MCF 10A (cell line): ENCODE results near the gene IGFALS. TPM values are rescaled to one million over a fixed set of nuclear protein-coding genes. Genes with fewer than 3 reads are reported as not detected.

ENCODE experiments used
- BruUV-seq: library from RNA; stranded (reverse); fragments of 400-500 nt; replicated peaks from 2 replicates; lab custom pipeline; 2021; lab: Mats Ljungman, UMichigan
- CTCF ChIA-PET: fragments of 300-600 bp; sonication (Branson Sonifier 250); formaldehyde crosslinking; extraction: SDS; loops from one replicate; lab custom pipeline; 2021; ENCODE audit warnings: antibody characterized with exemption, inconsistent platforms; lab: Yijun Ruan, JAX
- POLR2A ChIA-PET: fragments of 300-600, 350-650 bp; sonication (Branson Sonifier 250); formaldehyde crosslinking; extraction: SDS; loops from one replicate; lab custom pipeline; 2020; ENCODE audit warnings: antibody characterized with exemption, inconsistent platforms; lab: Yijun Ruan, JAX
- DNase-seq: peaks from one replicate; pipeline ENCODE4 v3.0.0-alpha.2; 2018; ENCODE audit not compliant: unreplicated experiment
- H3K27ac Mint-ChIP-seq: one replicate; pipeline ENCODE4 v1.8.0; 2022; ENCODE audit warnings: mild to moderate bottlenecking, low read depth, mixed read lengths; ENCODE audit not compliant: unreplicated experiment
- H3K27me3 Mint-ChIP-seq: one replicate; pipeline ENCODE4 v1.8.0; 2022; ENCODE audit warnings: mixed read lengths; ENCODE audit not compliant: insufficient read depth, unreplicated experiment
- H3K36me3 Mint-ChIP-seq: one replicate; pipeline ENCODE4 v1.8.0; 2022; ENCODE audit warnings: mild to moderate bottlenecking, moderate library complexity, mixed read lengths; ENCODE audit not compliant: insufficient read depth, unreplicated experiment
- H3K4me1 Mint-ChIP-seq: one replicate; pipeline ENCODE4 v1.8.0; 2022; ENCODE audit warnings: mixed read lengths; ENCODE audit not compliant: insufficient read depth, unreplicated experiment
- H3K4me3 Mint-ChIP-seq: one replicate; pipeline ENCODE4 v1.8.0; 2022; ENCODE audit warnings: mild to moderate bottlenecking, moderate library complexity, mixed read lengths; ENCODE audit not compliant: unreplicated experiment
- H3K9me3 Mint-ChIP-seq: one replicate; pipeline ENCODE4 v1.8.0; 2022; ENCODE audit warnings: mixed read lengths; ENCODE audit not compliant: unreplicated experiment
- intact Hi-C: fragments of 100-400 bp; cut with micrococcal nuclease; formaldehyde crosslinking; loops from 2 replicates; pipeline ENCODE4 v1.14.1; 2022
- total RNA-seq: library from RNA; stranded (reverse); gene quantifications from 2 replicates; pipeline ENCODE4 v1.2.3, GENCODE V29; 2022
- TF ChIP-seq, protein P1 (sequence below): fragments of 200-600 bp; IDR thresholded peaks from one replicate; pipeline ENCODE4 v1.8.0; 2022; ENCODE audit warnings: antibody characterized with exemption, mild to moderate bottlenecking; ENCODE audit not compliant: unreplicated experiment

Gene IGFALS
- total RNA-seq, 1 experiment from 2014 or later, result not detected

GRCh38 chr16:1791943-1792812 lies 1.3 kb downstream of the IGFALS start:
- intact Hi-C loops, result no loop called here
- CTCF ChIA-PET, result interaction anchor here (0.5 kb wide), 1 partner anchor 371 kb away, joined by 3 read pairs; no protein-coding TSS in a partner anchor
- Mint-ChIP-seq H3K9me3 (no peaks in the 10 kb centered on the region), H3K4me3 (no peak overlapping the region), H3K36me3 (peaks cover 2% of the 10 kb centered on the region), H3K27me3 (no peaks in the 10 kb centered on the region), H3K4me1 (no peaks in the 10 kb centered on the region), H3K27ac (no peak overlapping the region)
- no TSS peak for BruUV-seq
- POLR2A ChIA-PET, result interaction anchor here (0.6 to 2.0 kb wide), 2 partner anchors 10 kb away, joined by 3 to 13 read pairs; partner anchors contain the start of genes NUBP2 and SPSB3
- DNase-seq, result no peak
- TF ChIP-seq, protein P1, sequence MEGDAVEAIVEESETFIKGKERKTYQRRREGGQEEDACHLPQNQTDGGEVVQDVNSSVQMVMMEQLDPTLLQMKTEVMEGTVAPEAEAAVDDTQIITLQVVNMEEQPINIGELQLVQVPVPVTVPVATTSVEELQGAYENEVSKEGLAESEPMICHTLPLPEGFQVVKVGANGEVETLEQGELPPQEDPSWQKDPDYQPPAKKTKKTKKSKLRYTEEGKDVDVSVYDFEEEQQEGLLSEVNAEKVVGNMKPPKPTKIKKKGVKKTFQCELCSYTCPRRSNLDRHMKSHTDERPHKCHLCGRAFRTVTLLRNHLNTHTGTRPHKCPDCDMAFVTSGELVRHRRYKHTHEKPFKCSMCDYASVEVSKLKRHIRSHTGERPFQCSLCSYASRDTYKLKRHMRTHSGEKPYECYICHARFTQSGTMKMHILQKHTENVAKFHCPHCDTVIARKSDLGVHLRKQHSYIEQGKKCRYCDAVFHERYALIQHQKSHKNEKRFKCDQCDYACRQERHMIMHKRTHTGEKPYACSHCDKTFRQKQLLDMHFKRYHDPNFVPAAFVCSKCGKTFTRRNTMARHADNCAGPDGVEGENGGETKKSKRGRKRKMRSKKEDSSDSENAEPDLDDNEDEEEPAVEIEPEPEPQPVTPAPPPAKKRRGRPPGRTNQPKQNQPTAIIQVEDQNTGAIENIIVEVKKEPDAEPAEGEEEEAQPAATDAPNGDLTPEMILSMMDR, result no peak

GRCh38 chr16:1791256-1791942 lies 2.1 kb downstream of the IGFALS start:
- Mint-ChIP-seq H3K4me3 (no peak overlapping the region), H3K27me3 (no peaks in the 10 kb centered on the region), H3K36me3 (peaks cover 5% of the 10 kb centered on the region), H3K27ac (no peak overlapping the region), H3K4me1 (no peaks in the 10 kb centered on the region), H3K9me3 (no peaks in the 10 kb centered on the region)
- DNase-seq, result no peak
- intact Hi-C loops, result no loop called here
- ChIA-PET POLR2A (interaction anchor here (2.0 kb wide), 1 partner anchor 9 kb away, joined by 13 read pairs; the partner anchor contains the start of genes NUBP2 and SPSB3), CTCF (no interaction called here)
- TF ChIP-seq, protein P1, result no peak
- BruUV-seq, result no TSS peak

DNA sequence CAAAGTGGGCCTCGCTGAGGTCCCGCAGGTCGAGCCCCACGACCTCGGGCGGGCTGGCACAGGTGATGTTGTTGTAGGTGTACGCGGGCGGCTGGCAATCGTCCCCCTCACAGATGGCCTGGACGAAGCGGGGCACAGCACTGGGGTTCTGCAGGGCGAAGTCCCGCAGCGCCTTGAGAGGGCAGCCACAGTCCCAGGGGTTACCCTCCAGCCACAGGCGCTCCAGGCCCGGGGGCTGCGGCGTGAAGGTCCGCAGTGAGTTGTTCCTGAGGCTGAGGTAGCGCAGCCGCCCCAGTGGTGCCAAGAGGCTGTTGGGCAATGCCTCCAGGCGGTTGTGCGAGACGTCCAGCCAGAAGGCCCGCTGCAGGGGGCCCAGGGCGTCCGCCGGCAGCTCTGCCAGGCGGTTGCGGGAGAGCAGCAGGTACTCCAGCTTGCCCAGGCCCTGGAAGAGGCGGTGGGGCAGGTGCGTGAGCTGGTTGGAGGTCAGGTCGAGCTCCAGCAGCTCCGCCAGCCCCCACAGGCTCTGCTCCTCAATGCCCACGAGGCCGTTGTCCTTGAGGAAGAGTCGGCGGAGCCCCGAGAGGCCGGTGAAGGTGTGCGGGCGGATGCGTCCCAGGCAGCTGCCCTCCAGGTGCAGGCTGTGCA lies 2.8 kb downstream of the IGFALS start:
- POLR2A ChIA-PET, result interaction anchor here (2.0 kb wide), 1 partner anchor 9 kb away, joined by 13 read pairs; the partner anchor contains the start of genes NUBP2 and SPSB3
- Mint-ChIP-seq H3K4me3 (no peak overlapping the region), H3K27ac (no peak overlapping the region), H3K9me3 (no peaks in the 10 kb centered on the region), H3K4me1 (no peaks in the 10 kb centered on the region), H3K27me3 (no peaks in the 10 kb centered on the region), H3K36me3 (peaks cover 5% of the 10 kb centered on the region)
- CTCF ChIA-PET, result no interaction called here
- BruUV-seq, result no TSS peak
- TF ChIP-seq, protein P1, result no peak
- intact Hi-C loops, result no loop called here
- DNase-seq, result no peak

DNA sequence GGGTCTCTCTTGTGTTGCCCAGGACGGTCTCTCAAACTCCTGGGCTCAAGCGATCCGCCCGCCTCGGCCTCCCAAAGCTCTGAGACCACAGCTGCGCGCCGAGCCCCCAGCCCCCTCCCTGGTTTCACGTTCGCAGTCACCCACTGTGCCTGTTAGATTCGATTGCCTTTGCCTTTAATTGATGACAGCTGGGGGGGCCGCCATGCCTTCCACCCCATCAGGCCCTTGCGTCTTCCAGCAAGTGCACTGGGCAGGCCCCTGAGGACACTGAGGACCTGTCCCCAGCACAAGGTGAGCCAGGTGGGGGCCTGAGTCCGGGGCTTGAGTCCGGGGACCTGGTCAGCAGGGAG lies 3.3 kb downstream of the IGFALS start:
- ChIA-PET CTCF (no interaction called here), POLR2A (no interaction called here)
- H3K36me3 Mint-ChIP-seq, result peaks cover 5% of the 10 kb centered on the region
- TF ChIP-seq, protein P1, result no peak
- no peaks in the 10 kb centered on the region for H3K9me3 Mint-ChIP-seq
- no peak overlapping the region for H3K27ac Mint-ChIP-seq
- no peak overlapping the region for H3K4me3 Mint-ChIP-seq
- H3K4me1 Mint-ChIP-seq, result peaks cover under 1% of the 10 kb centered on the region
- intact Hi-C loops, result no loop called here
- no TSS peak for BruUV-seq
- H3K27me3 Mint-ChIP-seq, result no peaks in the 10 kb centered on the region
- DNase-seq, result no peak
